Breast epithelium (tissue), 3 donors: ENCODE results near the gene S100A10.

Experiments
- CTCF ChIP-seq, 3 donors: fragments of 450-650 bp; IDR thresholded peaks; one replicate each; pipeline ENCODE4 v1.5.1; 2016 to 2017; ENCODE audit warnings: antibody characterized with exemption in 3 of 3, mild to moderate bottlenecking in 3 of 3, moderate library complexity in 3 of 3
- POLR2A ChIP-seq: fragments of 450-650 bp; IDR thresholded peaks from one replicate; pipeline ENCODE4 v1.6.1; 2016; ENCODE audit warnings: antibody characterized with exemption, mild to moderate bottlenecking, moderate library complexity
- POLR2AphosphoS5 ChIP-seq, 3 donors: sonication (generic); formaldehyde crosslinking; IDR thresholded peaks; one replicate each; pipeline ENCODE4 v1.6.1; 2017; ENCODE audit warnings: antibody characterized with exemption in 3 of 3

- TF ChIP-seq CTCF (IDR thresholded peaks at IDR 0.05), result no peak
- no peak for TF ChIP-seq POLR2A
- TF ChIP-seq POLR2AphosphoS5 (IDR thresholded peaks at IDR 0.05), result no peak
These were observed 54.5 kb downstream of the S100A10 start for GRCh38 chr1:151939141-151939540.
